KBM-7 (cell line): Measurements from ENCODE around the gene ST3GAL3.
A peak's percentile ranks its signal among the peaks of the same experiment; 100 is the strongest.

ENCODE experiments used
- DNase-seq: peaks from one replicate; pipeline ENCODE4 v3.0.0-alpha.2; 2015
- in situ Hi-C: fragments of 300-500 bp; cut with MboI; formaldehyde crosslinking; loops from 2 replicates; pipeline ENCODE4 v1.14.3; 2020; ENCODE audit warnings: low sequenced_read_pairs, low pct_unique_long_range_greater_than_20kb, mixed read lengths

Gene ST3GAL3

DNA sequence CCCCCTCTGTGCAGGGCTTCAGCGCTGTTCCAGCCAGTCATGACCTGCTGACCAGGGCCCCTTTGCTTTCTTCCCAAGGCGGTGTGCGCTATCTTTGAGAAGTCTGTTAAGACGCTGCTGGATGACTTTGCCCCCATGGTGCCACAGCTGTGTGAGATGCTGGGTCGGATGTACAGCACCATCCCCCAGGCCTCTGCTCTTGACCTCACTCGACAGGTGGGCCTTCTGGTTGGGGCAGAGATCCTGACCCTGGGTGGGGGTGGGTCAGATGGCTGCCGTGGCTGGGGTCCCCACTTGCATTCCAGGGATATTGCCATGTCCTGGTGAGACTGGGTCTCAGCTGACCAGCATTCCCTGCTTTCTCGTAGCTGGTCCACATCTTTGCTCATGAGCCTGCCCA, 253.5 kb downstream of the ST3GAL3 start:
- in situ Hi-C loops = no loop called here
- DNase-seq = no peak

DNA sequence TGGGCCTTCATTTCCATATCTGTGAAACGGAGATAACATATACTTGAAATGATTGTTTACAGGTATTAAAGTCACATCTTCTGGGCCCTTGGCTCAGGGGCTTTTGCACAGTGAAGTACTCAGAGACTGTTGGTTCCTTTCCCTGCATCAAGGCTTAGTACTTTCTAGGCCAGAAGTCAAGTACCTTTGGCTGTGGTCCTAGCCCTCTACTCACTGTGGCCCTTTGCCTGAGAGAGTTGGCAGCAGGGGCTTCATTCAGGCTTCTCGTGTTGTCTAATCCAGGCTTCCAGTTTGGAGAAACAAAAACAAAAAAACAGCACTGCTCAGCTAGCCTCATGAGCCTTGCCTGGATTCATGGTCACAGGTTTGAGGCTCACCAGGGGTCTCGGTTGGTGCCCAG, 254.4 kb downstream of the ST3GAL3 start:
- DNase-seq = no peak
- in situ Hi-C loops = no loop called here

DNA sequence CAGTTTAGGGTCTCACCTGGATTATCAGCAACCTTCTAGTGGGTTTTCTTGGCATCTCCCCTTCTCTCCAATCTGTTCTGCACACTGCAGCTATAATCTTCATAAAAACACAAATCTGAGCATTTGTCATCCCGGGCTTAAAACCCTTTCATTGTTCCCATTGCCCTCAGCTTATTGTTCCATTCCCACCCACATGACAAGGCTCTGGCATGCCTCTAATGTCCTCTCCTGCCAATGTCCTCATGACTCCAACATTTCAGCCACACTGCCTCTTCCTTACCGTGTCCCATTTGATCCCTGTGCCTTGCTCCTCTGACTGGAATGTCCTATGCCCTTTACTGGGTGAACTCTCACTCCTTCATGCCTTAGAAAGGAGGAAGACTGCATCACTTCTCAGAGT, 255.0 kb downstream of the ST3GAL3 start:
- no peak for DNase-seq
- in situ Hi-C loops = no loop called here

DNA sequence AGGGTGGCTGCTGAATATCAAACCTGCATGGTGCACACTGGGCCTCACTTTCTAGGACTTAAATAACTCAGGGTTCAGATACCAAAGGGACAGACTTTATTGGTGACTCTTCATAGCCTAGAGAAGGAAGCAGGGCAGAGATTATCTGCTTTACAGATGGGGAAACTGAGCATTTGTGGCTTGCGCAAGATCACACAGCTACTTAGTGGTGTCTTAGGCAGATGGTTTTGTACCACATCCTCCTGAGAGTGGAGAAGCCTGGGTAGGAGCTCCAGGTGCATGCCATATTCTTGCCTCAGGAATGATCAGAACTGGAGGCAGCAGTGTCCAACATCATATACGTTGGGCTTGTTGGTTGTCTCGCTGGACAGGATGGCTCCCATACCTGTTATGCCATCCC, 255.7 kb downstream of the ST3GAL3 start:
- DNase-seq = no peak
- in situ Hi-C loops = no loop called here

DNA sequence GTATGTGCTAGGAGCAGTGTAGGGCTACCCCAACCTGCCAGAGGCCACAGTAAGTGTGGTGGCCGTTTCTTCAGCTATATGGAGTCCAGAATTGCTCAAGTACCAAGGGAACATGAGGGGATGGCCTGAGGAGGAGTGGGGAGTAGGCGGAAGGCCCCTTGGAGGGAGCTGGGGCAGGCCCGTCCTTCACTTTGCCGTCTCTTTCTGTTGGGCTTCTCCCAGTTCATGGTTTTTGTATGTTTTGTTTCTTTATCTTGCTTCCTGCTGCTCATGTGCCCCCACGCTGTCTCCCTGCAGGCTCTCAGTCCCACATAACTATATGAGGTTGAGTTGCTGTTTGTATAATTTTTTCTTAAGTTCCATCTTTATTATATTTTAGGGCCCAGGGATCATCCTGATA, 256.6 kb downstream of the ST3GAL3 start:
- no peak for DNase-seq
- in situ Hi-C loops = no loop called here

DNA sequence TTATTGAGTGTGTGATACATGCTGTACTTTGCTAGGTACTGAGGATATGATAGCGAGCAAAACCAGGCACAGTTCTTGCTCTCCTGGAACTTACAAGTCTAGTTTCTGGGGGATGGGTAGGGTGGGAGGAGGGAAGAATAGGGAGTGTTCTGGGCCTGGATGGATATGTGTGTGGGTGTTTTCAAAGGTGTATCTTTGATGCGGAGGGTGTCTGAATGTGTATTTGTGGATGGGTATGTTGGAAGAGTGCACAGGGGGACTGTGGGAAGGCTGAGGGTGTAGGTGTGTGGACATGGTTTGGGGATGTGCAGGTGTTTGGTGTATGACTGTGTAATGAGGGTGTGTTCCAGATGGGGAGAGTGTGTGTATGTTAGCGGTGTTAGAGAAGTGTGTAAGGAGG, 258.0 kb downstream of the ST3GAL3 start:
- no peak for DNase-seq
- in situ Hi-C loops = no loop called here

DNA sequence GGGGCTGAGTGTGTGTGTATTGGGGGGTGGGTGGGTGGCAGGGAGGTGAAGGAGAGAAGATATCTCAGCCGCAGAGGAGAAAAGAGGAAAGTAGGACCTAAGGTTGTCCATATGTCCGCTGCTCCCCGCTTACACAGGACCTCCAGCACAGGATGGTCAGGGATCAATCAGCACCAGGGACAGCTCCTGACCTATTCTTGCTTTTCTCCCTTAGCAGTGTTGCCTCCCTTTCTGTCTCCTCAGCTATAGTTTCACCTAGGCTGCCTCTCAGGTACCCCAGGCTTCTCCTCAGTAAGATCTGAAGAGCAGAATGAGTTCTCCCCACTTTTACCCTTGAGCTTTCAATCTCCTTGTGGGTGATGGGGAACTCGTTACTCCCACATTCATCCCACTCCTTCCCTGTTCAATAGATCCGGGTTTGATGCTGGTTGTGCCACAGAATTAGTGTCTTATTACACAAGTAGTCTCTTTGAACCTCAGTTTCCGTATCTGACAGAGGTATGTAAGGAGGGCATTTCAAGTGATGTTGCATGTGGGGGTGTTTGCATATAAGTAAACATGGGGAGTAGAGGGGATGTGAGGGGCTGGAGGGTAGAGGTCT, 261.1 kb downstream of the ST3GAL3 start:
- no peak for DNase-seq
- in situ Hi-C loops = no loop called here

DNA sequence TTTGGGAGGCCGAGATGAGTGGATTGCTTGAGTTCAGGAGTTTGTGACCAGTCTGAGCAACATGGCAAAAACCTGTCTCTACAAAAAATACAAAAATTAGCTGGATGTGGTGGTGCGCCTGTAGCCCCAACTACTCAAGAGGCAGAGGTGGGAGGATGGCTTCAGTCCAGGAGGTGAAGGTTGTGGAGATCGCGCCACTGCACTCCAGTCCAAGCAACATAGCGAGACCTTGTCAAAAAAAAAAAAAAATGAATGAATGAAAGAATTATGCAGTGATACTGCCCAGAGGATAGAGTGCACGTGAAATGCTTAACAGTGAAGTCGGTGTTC, 262.0 kb downstream of the ST3GAL3 start:
- no peak for DNase-seq
- in situ Hi-C loops = no loop called here

DNA sequence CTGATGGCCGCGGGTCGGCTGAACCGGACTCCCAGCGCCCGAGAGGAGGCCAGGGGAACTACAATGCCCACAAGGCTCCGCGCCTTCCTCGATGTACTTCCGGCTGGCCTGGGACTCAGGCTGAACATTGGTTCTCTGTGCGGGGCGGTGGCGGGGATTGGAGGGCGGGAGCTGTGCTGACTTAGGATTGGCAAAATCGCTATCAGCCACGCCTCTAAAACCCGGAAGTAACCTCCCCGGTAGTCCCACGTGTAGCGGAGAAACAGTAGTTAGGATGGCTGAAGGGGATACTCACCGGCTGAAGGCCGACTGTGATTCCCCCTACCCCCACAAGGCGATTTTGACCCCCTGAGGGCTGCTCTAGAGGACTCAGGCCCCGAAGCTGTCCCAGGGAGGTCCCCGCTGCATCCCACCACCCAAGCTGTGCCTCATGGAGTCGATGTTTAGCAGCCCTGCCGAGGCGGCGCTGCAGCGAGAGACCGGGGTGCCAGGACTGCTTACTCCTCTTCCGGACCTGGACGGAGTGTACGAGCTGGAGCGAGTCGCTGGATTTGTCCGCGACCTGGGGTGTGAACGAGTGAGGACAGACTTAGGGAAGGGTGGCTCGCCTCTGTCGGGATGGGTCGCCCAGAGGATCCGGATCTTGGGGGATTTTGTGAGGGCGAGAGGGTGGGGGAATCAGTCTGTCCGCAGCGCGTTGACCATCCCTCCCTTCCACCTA, 262.6 kb downstream of the ST3GAL3 start, which contains the start of gene DPH2:
Gene DPH2, plus strand, starts transcription at position 265 of the 721 bp plus-strand sequence. Its CDS starts 166 bp downstream, at position 431.
- in situ Hi-C loops = no loop called here
- DNase-seq = peak; percentile 95

DNA sequence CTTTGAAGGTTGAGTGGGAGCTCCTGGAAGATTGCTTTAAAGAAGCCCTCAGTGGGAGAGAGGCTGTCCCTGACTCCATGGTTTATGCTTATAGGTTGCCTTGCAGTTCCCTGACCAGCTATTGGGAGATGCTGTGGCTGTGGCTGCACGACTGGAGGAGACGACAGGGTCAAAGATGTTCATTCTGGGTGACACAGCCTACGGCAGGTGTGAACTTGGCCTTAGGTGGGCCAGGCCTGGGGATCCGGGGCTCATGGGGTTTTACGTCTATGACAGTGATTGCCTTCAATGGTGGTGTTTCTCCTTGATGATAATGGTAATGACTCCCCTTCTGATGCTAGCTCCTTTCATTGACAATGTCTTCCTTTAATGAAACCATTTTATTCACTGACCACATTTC, 263.2 kb downstream of the ST3GAL3 start:
- in situ Hi-C loops = no loop called here
- no peak for DNase-seq

DNA sequence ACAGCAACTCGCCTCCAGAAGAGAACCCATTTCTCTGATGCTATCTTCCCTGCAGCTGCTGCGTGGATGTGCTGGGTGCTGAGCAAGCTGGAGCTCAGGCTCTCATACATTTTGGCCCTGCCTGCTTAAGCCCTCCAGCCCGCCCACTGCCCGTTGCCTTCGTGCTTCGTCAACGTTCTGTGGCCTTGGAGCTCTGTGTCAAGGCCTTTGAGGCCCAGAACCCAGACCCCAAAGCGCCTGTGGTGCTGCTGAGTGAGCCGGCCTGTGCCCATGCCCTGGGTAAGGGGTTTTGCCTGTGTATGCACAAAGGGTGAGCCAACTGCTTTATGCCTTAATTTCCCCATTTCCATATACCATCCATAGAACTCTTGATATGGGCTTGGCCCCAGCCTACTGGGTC, 263.6 kb downstream of the ST3GAL3 start:
- no peak for DNase-seq
- in situ Hi-C loops = no loop called here

DNA sequence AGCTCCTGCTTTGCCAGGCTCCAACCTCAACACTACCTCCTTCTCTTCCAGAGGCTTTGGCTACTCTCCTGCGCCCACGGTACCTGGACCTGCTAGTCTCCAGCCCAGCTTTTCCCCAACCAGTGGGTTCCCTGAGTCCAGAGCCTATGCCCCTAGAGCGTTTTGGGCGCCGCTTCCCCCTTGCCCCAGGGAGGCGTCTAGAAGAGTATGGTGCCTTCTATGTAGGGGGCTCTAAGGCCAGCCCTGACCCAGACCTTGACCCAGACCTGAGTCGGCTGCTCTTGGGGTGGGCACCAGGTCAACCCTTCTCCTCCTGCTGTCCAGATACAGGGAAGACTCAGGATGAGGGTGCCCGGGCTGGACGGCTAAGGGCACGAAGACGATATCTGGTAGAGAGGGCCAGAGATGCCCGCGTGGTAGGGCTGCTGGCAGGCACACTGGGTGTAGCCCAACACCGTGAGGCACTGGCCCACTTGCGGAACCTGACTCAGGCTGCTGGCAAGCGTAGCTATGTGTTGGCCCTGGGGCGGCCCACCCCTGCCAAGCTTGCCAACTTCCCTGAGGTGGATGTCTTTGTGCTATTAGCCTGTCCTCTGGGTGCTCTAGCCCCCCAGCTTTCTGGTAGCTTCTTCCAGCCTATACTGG, 264.1 kb downstream of the ST3GAL3 start:
- in situ Hi-C loops = no loop called here
- no peak for DNase-seq

DNA sequence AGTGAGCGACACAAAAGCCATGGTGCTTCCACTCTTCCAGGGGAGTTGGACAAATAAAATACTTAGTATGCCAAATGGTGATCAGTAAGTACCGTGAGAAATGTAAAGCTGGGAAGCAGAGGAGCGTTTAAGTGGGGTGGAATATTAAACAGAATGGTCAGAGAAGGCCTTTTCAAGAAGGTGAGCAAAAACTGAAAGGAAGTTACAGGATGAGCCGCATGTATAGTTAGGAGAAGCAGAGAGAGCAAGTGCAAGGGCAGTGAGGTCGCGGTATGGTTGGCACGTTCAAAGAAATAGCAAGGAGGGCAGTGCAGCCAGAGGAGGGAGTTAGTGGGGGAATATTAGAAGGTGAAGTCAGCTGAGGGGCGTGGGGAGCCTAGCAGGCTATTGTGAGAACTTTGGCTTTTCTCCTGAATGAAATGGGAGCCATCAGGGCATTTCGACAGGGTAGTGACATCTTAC, 266.7 kb downstream of the ST3GAL3 start:
- in situ Hi-C loops = no loop called here

DNA sequence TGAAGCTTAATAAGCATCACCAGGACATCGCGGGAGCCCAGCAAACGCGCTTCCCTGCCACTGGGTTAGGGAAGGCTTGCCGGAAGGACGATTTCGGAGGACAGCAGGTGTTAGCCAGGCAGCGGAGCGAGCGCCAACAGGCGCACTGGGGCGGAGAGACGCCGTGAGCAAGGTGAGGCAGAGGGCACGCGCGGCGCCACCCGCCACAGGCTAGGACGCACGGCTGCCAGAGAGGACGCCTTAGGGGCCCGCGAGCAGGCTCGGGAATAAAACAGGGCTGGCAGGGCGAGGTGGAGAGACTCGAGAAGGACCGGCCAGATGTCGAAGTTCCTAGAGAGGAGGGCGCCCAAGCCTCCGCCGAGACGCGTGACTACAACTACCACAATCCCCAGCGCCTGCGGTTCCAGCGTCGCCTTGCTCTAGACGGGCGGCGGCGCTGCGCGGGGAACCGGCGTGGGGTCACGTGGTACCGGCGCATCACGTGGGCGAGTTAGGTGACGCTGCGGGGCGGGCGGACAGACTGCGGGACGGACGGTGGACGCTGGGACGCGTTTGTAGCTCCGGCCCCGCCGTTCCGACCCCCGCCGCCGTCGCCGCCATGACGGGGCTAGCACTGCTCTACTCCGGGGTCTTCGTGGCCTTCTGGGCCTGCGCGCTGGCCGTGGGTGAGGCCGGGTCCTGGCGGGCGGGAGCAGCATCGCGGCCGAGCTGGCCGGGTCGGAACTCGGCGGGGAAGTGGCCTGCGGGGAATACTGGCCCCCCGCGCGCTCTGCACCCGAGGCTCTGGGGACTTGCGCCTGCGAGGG, 267.3 kb downstream of the ST3GAL3 start, which contains the start of gene ATP6V0B:
Gene ATP6V0B, plus strand, starts transcription at position 518 of the 806 bp plus-strand sequence. Its CDS starts 81 bp downstream, at position 599.
- DNase-seq = peak; percentile 93
- in situ Hi-C loops = no loop called here

More for the DNA sequence above, 266.7 kb downstream of the ST3GAL3 start:
- no peak for DNase-seq

DNA sequence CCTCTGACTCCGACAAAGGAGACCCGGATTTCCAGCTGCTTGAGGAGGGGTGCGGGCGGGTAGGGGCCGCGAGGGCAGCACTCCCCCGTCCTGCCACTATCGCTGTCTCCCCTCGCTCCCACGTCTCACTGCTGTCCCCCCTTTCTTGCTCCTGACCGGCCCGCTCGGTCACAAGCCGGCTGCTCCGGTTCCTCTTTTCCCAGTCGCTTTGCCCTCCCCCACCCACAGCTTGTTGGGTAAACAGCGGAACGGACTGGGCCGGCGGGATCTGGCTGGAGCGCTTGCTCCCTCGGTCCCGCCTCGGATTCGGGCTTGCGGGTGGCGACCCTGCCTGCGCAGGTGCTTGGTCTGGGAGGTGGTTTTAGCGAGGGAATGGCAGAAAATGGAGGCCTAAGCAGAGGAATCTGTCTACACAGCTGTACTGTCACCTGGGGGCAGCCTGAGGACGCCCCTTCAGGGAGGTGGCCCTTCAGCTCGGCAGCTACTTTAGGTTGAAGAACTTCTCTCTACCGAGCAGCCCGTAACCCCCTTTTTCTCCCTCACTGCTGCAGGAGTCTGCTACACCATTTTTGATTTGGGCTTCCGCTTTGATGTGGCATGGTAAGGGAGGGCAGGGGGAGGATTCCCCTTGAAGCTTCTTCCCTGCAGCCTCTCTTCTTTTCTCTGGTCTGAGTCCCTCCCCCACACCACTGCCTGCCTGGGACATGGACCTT, 268.1 kb downstream of the ST3GAL3 start:
- peak; percentile 77 for DNase-seq
- in situ Hi-C loops = no loop called here

DNA sequence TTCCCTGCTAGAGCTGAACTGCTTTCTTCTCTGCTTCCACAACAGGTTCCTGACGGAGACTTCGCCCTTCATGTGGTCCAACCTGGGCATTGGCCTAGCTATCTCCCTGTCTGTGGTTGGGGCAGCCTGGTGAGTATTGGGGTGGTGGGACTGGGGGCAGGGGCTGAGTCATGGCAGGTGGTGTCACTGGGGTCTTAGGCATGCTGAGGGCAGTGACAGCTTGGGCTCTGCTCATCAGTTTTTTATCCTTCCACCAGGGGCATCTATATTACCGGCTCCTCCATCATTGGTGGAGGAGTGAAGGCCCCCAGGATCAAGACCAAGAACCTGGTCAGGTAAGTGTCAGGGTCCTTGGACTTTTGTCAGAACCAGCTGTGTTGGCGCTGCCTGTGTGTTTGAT, 268.7 kb downstream of the ST3GAL3 start:
- in situ Hi-C loops = no loop called here
- DNase-seq = peak; percentile 21

DNA sequence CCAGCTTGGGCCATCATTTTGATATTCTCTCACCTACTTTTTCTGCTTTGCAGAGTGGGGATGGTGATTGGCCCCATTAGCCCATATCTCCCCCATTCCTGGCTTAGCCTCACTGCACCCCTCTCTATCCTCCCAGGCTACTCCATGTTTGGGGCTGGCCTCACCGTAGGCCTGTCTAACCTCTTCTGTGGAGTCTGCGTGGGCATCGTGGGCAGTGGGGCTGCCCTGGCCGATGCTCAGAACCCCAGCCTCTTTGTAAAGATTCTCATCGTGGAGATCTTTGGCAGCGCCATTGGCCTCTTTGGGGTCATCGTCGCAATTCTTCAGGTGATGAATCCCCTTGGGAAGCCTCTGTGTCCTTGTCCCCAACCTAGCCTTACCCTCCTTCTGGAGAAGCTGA, 269.6 kb downstream of the ST3GAL3 start:
- DNase-seq = no peak
- in situ Hi-C loops = no loop called here

DNA sequence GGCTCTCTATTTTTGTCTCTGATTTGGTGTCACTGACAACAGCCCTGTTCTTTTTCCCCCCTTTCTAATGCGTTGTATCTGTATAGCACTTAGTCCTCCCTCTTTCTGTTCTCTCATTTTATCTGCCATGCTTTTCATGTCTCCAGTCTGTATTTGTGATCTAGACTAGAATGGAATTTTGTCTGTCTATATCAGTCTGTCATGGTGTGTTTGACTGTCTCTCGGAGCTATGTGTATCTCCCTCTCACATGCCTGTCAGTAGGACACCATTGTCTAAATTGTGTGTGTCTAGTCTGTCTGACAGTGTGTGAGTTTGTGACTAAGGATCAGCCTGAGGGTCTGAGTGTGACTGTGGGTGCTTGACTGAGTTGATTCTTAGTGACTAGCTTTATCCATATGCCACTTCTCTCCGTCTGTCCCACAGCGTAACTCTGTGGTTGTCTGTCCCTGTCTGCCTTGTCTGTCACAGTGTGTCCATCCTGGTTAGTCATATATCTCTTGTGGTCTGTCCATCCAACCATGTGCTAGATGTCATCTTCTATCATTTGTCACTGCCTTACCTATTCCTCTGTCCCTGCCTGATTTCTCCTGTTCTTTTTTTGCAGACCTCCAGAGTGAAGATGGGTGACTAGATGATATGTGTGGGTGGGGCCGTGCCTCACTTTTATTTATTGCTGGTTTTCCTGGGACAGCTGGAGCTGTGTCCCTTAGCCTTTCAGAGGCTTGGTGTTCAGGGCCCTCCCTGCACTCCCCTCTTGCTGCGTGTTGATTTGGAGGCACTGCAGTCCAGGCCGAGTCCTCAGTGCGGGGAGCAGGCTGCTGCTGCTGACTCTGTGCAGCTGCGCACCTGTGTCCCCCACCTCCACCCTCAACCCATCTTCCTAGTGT, 270.3 kb downstream of the ST3GAL3 start:
- no peak for DNase-seq
- in situ Hi-C loops = no loop called here
